Measurements from ENCODE around the gene NR3C2. TPM values are rescaled to one million over a fixed set of nuclear protein-coding genes. Genes with fewer than 3 reads are reported as not detected.

Gene NR3C2
- polyA plus RNA-seq, 1 donor: 6.8 TPM

DNA sequence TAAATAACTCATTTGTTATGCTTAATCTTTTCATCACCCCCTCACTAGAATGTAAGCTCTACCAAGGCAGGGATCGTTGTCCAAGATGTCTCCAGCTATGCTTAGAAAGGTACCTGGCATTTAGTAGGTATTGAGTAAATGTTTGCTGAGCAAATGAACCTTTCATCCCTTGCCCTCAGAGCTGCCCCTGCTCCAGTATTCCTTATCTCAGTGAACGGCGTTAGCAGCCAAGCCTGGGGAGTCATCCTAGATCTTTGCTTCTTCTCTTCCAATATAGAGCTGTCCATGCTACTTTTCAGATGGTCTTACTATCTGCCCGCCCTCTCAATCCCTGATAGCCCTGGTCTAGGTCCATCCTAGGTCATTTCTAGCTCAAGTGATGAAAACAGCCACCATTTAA lies 188.4 kb downstream of the NR3C2 start:
- peaks cover 9% of the 10 kb centered on the region for H3K4me1 ChIP-seq (ENCODE audit: control insufficient read depth, insufficient read depth, low read length)
- H3K27ac ChIP-seq (ENCODE audit: low read length): peak overlapping the region; percentile 25
- no peaks in the 10 kb centered on the region for H3K27me3 ChIP-seq (ENCODE audit: control insufficient read depth, insufficient read depth, low read length)
- no peaks in the 10 kb centered on the region for H3K36me3 ChIP-seq (ENCODE audit: control insufficient read depth, insufficient read depth, low read length)
- DNase-seq: peak; percentile 40 to 56
- H3K9me3 ChIP-seq (ENCODE audit: control insufficient read depth, low read depth, low read length): no peaks in the 10 kb centered on the region
- H3K4me3 ChIP-seq (ENCODE audit: low read length): no peak overlapping the region
- WGBS (ENCODE audit: insufficient coverage, low lambda C conversion rate): no CpG with 5 or more reads among the region's 4 CpGs

DNA sequence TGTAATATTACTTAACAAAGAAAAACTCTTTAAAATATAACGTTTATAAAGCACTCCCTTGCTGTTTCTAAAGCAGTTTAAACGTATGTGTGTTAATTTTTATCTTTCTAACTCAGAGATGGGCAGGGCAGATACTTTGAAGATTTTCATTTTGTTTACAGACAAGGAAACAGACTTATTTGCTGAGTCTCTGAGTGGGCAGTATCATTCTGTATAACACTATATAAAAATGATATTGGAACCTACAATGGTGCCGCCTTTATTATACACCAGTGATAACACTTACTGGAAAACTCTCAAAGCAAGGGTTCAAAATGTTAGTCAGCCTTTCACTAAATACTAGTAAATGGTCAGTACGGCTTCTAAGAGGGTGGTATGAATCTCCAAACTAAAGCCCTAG lies 193.4 kb downstream of the NR3C2 start:
- Histone ChIP-seq H3K4me1 (ENCODE audit: control insufficient read depth, insufficient read depth, low read length) (no peaks in the 10 kb centered on the region), H3K36me3 (ENCODE audit: control insufficient read depth, insufficient read depth, low read length) (no peaks in the 10 kb centered on the region), H3K4me3 (ENCODE audit: low read length) (no peak overlapping the region), H3K9me3 (ENCODE audit: control insufficient read depth, low read depth, low read length) (no peaks in the 10 kb centered on the region), H3K27me3 (ENCODE audit: control insufficient read depth, insufficient read depth, low read length) (no peaks in the 10 kb centered on the region), H3K27ac (ENCODE audit: low read length) (no peak overlapping the region)
- WGBS (ENCODE audit: insufficient coverage, low lambda C conversion rate): 72% methylated on average over 3 of the region's 4 CpGs
- no peak for DNase-seq

DNA sequence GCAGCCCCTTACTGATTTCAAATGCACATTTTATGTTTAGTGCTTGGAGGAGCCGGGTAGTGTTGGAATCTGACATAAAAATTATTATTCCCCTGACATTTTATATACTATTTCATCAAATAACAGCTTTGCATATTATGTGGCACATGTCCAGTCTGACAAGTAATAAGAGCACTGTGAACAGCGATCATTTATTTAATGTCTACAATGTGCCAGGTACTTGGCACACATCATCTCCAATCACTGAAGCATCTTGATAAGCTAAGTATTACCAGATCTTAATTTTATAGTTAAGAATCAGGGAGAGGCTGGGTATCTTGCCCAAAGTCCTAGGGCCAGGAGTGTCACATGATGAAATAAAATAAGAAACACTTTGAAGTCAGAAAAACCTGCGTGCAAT lies 197.2 kb downstream of the NR3C2 start:
- H3K4me1 ChIP-seq (ENCODE audit: control insufficient read depth, insufficient read depth, low read length): no peaks in the 10 kb centered on the region
- 60% methylated on average over 2 of the region's 3 CpGs for WGBS (ENCODE audit: insufficient coverage, low lambda C conversion rate)
- no peaks in the 10 kb centered on the region for H3K36me3 ChIP-seq (ENCODE audit: control insufficient read depth, insufficient read depth, low read length)
- H3K27ac ChIP-seq (ENCODE audit: low read length): no peak overlapping the region
- H3K9me3 ChIP-seq (ENCODE audit: control insufficient read depth, low read depth, low read length): no peaks in the 10 kb centered on the region
- H3K4me3 ChIP-seq (ENCODE audit: low read length): no peak overlapping the region
- H3K27me3 ChIP-seq (ENCODE audit: control insufficient read depth, insufficient read depth, low read length): no peaks in the 10 kb centered on the region
- no peak for DNase-seq

DNA sequence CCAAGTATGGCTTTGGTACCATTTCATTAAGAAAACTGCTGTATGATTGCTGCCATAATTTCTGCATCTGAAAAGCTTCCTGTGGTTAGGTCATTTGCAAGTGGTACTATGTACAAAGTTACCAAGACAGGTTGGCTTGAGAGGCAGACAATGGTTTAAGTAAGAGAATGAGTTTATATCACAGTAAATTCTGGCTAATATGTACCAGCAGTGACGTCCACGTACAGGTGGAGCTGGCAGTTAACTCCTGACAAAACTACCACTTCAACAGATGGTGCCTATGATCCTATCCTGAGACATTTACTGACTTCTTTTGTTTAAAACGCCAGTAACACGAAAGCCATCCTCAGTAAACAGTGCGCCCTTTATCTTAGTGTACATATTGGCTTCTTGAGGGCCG lies 198.4 kb downstream of the NR3C2 start:
- DNase-seq: no peak
- Histone ChIP-seq H3K4me3 (ENCODE audit: low read length) (no peak overlapping the region), H3K36me3 (ENCODE audit: control insufficient read depth, insufficient read depth, low read length) (no peaks in the 10 kb centered on the region), H3K9me3 (ENCODE audit: control insufficient read depth, low read depth, low read length) (no peaks in the 10 kb centered on the region), H3K27me3 (ENCODE audit: control insufficient read depth, insufficient read depth, low read length) (no peaks in the 10 kb centered on the region), H3K4me1 (ENCODE audit: control insufficient read depth, insufficient read depth, low read length) (peaks cover 7% of the 10 kb centered on the region), H3K27ac (ENCODE audit: low read length) (no peak overlapping the region)
- 50% methylated on average over 2 of the region's 6 CpGs for WGBS (ENCODE audit: insufficient coverage, low lambda C conversion rate)

DNA sequence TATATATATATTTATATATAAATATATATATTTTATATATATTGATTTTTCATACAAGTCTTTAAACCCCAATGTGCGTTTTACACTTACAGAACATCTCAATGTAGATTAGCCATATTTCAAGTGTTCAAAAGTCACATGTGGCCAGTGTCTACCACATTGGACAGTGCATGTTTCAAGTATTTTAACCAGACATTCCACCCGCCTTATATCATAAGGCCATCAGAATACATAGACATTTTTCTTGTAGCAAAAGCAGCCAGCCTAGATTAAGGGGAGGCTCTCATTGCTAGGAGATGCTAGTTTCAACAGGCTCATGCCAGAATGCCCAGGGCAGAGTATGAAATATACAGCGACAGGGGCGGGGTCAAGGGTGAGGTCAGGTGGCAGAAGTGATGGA lies 202.0 kb downstream of the NR3C2 start:
- Histone ChIP-seq H3K36me3 (ENCODE audit: control insufficient read depth, insufficient read depth, low read length) (no peaks in the 10 kb centered on the region), H3K9me3 (ENCODE audit: control insufficient read depth, low read depth, low read length) (no peaks in the 10 kb centered on the region), H3K4me3 (ENCODE audit: low read length) (no peak overlapping the region), H3K27me3 (ENCODE audit: control insufficient read depth, insufficient read depth, low read length) (no peaks in the 10 kb centered on the region), H3K4me1 (ENCODE audit: control insufficient read depth, insufficient read depth, low read length) (peaks cover 17% of the 10 kb centered on the region), H3K27ac (ENCODE audit: low read length) (no peak overlapping the region)
- no peak for DNase-seq
- no CpG with 5 or more reads among the region's 4 CpGs for WGBS (ENCODE audit: insufficient coverage, low lambda C conversion rate)

DNA sequence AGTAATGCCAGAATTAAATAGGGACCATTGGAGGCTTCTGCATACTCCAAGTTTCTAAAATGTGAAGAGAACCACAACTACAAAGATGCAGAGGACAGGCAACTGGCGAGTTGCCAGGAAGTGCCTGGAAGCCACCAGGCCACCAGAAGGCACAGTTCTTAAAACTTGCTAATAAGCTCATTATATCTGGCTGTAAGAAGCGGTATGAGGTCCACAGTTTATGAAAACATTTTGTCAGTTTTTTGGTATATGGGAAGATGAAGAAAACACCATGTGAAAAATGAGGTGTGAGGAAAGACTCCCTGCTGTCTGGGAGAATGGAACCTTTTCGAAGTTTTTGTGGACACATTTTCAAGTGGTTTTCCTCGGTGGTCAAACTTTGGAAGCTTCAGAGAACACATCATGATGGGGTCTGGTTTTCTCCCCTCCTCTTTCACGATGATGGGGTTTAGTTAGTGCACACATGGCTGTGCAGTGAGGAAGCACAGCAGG lies 202.7 kb downstream of the NR3C2 start:
- WGBS (ENCODE audit: insufficient coverage, low lambda C conversion rate): no CpG with 5 or more reads among the region's 5 CpGs
- Histone ChIP-seq H3K4me3 (ENCODE audit: low read length) (no peak overlapping the region), H3K9me3 (ENCODE audit: control insufficient read depth, low read depth, low read length) (no peaks in the 10 kb centered on the region), H3K4me1 (ENCODE audit: control insufficient read depth, insufficient read depth, low read length) (peaks cover 17% of the 10 kb centered on the region), H3K27me3 (ENCODE audit: control insufficient read depth, insufficient read depth, low read length) (no peaks in the 10 kb centered on the region), H3K27ac (ENCODE audit: low read length) (peak overlapping the region; percentile 70), H3K36me3 (ENCODE audit: control insufficient read depth, insufficient read depth, low read length) (no peaks in the 10 kb centered on the region)
- no peak for DNase-seq

DNA sequence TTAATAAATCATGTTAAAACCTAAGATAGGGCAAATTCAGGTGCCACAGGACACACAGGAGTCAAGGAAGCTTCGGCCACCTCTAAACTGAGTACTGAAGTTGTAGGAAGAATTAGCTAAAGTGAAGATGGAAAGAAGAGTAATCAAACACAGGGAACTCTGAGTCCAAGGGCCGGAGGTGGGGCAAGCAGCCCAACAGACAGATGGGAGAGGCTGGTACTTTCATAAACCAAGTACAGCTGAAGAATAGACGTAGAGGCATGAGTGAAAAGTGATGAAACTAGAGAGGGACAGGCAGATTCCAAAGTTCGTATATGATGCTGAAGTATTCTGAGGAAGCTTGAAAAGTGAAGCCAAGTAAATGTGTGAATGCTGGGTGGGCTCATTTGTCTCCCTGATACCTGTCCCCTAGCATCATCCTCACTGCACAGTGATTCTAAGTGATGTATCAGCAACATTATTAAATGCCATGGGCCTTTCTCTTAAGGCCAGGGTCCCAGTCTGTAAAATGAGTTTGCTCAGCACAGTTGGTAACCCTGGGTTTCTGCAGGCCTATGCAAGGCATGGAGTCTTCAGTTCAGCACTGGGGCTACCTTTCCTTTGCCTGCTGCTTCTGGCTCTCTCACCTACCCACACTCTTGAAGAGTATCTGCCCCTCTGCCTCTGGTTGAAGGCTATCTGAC lies 203.3 kb downstream of the NR3C2 start:
- peak overlapping the region; percentile 70 for H3K27ac ChIP-seq (ENCODE audit: low read length)
- H3K36me3 ChIP-seq (ENCODE audit: control insufficient read depth, insufficient read depth, low read length): no peaks in the 10 kb centered on the region
- no peak overlapping the region for H3K4me3 ChIP-seq (ENCODE audit: low read length)
- H3K9me3 ChIP-seq (ENCODE audit: control insufficient read depth, low read depth, low read length): no peaks in the 10 kb centered on the region
- no peaks in the 10 kb centered on the region for H3K27me3 ChIP-seq (ENCODE audit: control insufficient read depth, insufficient read depth, low read length)
- 30% methylated on average over 2 of the region's 4 CpGs for WGBS (ENCODE audit: insufficient coverage, low lambda C conversion rate)
- DNase-seq: peak; percentile 67 to 81
- H3K4me1 ChIP-seq (ENCODE audit: control insufficient read depth, insufficient read depth, low read length): peaks cover 17% of the 10 kb centered on the region

DNA sequence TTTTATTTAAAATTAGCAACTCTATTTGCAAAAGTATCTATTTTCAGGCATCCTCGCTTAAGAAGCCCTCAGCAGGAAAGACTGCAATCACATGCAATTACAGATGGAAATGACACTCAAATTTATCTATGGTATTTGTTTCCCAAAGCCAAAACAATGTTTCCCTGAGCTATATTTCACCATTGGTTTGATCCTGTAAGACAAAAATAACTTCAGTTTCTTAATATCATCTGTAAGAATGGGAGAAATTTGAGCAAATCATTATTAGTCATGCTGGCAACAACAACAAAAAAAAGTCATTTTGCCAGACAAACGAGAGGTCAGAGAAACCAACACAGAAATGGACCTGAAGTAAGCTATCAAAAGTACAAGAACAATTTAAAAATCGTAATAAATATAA lies 204.1 kb downstream of the NR3C2 start:
- no peak for DNase-seq
- H3K36me3 ChIP-seq (ENCODE audit: control insufficient read depth, insufficient read depth, low read length): no peaks in the 10 kb centered on the region
- peak overlapping the region; percentile 70 for H3K27ac ChIP-seq (ENCODE audit: low read length)
- H3K4me3 ChIP-seq (ENCODE audit: low read length): no peak overlapping the region
- H3K4me1 ChIP-seq (ENCODE audit: control insufficient read depth, insufficient read depth, low read length): peaks cover 17% of the 10 kb centered on the region
- H3K9me3 ChIP-seq (ENCODE audit: control insufficient read depth, low read depth, low read length): no peaks in the 10 kb centered on the region
- whole genome bisulfite sequencing (ENCODE audit: insufficient coverage, low lambda C conversion rate): 94% methylated on average over 2 of the region's 3 CpGs
- no peaks in the 10 kb centered on the region for H3K27me3 ChIP-seq (ENCODE audit: control insufficient read depth, insufficient read depth, low read length)

DNA sequence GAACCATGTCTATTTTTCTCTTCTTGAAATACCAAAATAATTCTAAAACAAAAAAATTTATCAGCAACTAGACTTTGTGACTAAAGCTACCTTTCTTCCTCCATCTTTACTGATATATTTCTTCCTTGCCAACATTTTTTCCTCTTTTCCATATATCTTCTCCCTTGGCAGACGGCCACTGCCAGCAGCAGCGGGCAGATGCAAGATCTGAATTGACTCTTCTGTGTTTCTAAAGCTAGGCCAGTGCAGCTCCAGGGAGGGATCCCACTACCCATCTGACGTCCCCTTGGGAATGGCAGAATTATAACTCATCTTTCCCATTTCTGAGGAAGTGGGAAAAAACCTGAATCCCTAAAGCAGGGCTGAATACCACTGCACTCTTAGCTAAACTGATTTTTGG lies 206.4 kb downstream of the NR3C2 start:
- DNase-seq: no peak
- no peaks in the 10 kb centered on the region for H3K36me3 ChIP-seq (ENCODE audit: control insufficient read depth, insufficient read depth, low read length)
- H3K9me3 ChIP-seq (ENCODE audit: control insufficient read depth, low read depth, low read length): peaks cover 2% of the 10 kb centered on the region
- H3K27me3 ChIP-seq (ENCODE audit: control insufficient read depth, insufficient read depth, low read length): no peaks in the 10 kb centered on the region
- H3K27ac ChIP-seq (ENCODE audit: low read length): no peak overlapping the region
- 85% methylated on average over 2 of the region's 3 CpGs for WGBS (ENCODE audit: insufficient coverage, low lambda C conversion rate)
- no peak overlapping the region for H3K4me3 ChIP-seq (ENCODE audit: low read length)
- H3K4me1 ChIP-seq (ENCODE audit: control insufficient read depth, insufficient read depth, low read length): peaks cover 17% of the 10 kb centered on the region

DNA sequence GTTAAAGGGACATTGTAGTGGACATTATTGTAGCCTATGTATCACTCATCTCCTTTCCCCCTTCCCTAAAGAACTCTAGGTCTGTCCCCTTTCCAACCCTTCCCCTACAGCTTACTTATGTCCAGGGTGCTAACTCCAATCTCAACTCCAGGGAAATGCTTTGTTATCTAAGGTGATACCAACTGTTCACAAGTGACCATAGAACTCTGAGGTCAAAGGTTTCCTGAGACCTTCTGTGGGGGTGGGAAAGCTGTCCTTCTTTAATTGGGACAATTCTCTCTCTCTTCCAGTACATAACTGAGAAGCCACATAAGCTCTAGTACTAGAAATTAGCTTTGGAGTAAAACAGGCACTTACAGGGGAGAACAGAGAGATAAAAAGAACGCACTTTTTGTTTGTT lies 212.4 kb downstream of the NR3C2 start:
- Histone ChIP-seq H3K36me3 (ENCODE audit: control insufficient read depth, insufficient read depth, low read length) (no peaks in the 10 kb centered on the region), H3K9me3 (ENCODE audit: control insufficient read depth, low read depth, low read length) (peaks cover 2% of the 10 kb centered on the region), H3K4me3 (ENCODE audit: low read length) (no peak overlapping the region), H3K4me1 (ENCODE audit: control insufficient read depth, insufficient read depth, low read length) (no peaks in the 10 kb centered on the region), H3K27ac (ENCODE audit: low read length) (no peak overlapping the region), H3K27me3 (ENCODE audit: control insufficient read depth, insufficient read depth, low read length) (no peaks in the 10 kb centered on the region)
- no peak for DNase-seq
- no CpG with 5 or more reads among the region's 1 CpG for WGBS (ENCODE audit: insufficient coverage, low lambda C conversion rate)

DNA sequence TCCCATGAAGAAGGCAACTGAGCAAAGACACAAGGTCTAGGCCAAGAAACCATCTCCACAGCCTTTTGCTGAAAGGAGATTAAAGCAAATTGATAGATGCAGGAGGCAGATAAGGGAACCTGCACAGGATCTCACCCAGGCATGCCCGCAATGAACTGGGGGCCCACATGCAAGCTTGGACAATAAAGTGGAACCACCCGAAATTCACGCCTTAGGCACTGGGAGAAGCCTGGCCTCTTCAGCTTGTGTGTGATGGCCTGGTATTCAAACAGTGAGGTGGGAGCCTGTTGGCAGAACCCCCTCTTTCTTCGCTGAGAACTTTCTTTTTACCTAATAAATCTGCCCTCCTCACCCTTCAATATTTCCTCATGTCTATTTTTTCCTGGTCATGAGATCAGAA lies 213.2 kb downstream of the NR3C2 start:
- DNase-seq: no peak
- H3K9me3 ChIP-seq (ENCODE audit: control insufficient read depth, low read depth, low read length): peaks cover 2% of the 10 kb centered on the region
- 90% methylated on average over 2 of the region's 4 CpGs for WGBS (ENCODE audit: insufficient coverage, low lambda C conversion rate)
- H3K27ac ChIP-seq (ENCODE audit: low read length): no peak overlapping the region
- no peaks in the 10 kb centered on the region for H3K36me3 ChIP-seq (ENCODE audit: control insufficient read depth, insufficient read depth, low read length)
- no peaks in the 10 kb centered on the region for H3K27me3 ChIP-seq (ENCODE audit: control insufficient read depth, insufficient read depth, low read length)
- H3K4me3 ChIP-seq (ENCODE audit: low read length): no peak overlapping the region
- H3K4me1 ChIP-seq (ENCODE audit: control insufficient read depth, insufficient read depth, low read length): no peaks in the 10 kb centered on the region

Measured in large intestine (tissue), 3 donors.